Right lobe of liver (tissue), 6 donors: ENCODE data around the gene AMY2A. TPM values are rescaled to one million over a fixed set of nuclear protein-coding genes. Genes with fewer than 3 reads are reported as not detected.
"Not testable (repeated sequence)": the region's sequence is repeated elsewhere in the genome, so short reads cannot be mapped to it uniquely, and the experiment has no call there.

Experiments used
- ATAC-seq, 4 donors: fragments of 200-7000 bp; cut with Tn5 transposase; one replicate each; pipeline ENCODE4 v1.9.1; 2020; ENCODE audit warnings: mild to moderate bottlenecking in 4 of 4, moderate library complexity in 4 of 4
- DNase-seq, 3 donors: peaks; one replicate each; pipeline ENCODE4 v3.0.0-alpha.2; 2020
- H3K27ac ChIP-seq, 3 donors: fragments of 200-600 bp; one replicate each; pipeline ENCODE4 v1.8.0; 2022
- H3K27me3 ChIP-seq, 2 donors: fragments of 200-600 bp; one replicate each; pipeline ENCODE4 v1.8.0; 2022
- H3K36me3 ChIP-seq, 4 donors: fragments of 200-600 bp; sonication (generic) in 1 of 4; one replicate each; pipeline versions ENCODE4 v1.5.1 to v1.8.0; 2017 to 2022; ENCODE audit warnings: control low read depth in 1 of 4
- H3K4me1 ChIP-seq, 4 donors: fragments of 200-600 bp; sonication (generic) in 1 of 4; one replicate each; pipeline versions ENCODE4 v1.5.1 to v1.8.0; 2017 to 2022; ENCODE audit warnings: control low read depth in 1 of 4
- H3K4me3 ChIP-seq, 3 donors: fragments of 200-600 bp; one replicate each; pipeline ENCODE4 v1.8.0; 2022
- H3K9me3 ChIP-seq, 4 donors: fragments of 200-600 bp; sonication (generic) in 1 of 4; one replicate each; pipeline versions ENCODE4 v1.5.1 to v1.8.0; 2017 to 2022; ENCODE audit warnings: control low read depth in 1 of 4
- POLR2A ChIP-seq: fragments of 450-650 bp; IDR thresholded peaks from one replicate; pipeline ENCODE4 v1.6.1; 2017; ENCODE audit warnings: antibody characterized with exemption, mild to moderate bottlenecking
- WGBS: methylation state at CpG from one replicate; pipeline ENCODE4 v1.1.6; 2018; ENCODE audit warnings: low coverage, low lambda C conversion rate; ENCODE audit not compliant: insufficient coverage; ENCODE audit errors: missing lambda C conversion rate; 5-methylcytosine and 5-hydroxymethylcytosine counted together
- intact Hi-C, 2 donors: fragments of 100-400 bp; cut with DNase I; formaldehyde crosslinking; loops; one replicate each; pipeline versions ENCODE4 v1.11.2 to v1.14.1; 2022
- total RNA-seq, 6 experiments: library from RNA; depleted of rRNA in 2 of 6; stranded (reverse); fragments of >200 nt in 2 of 6; fragmentation: NEBNext Ultra II Directional in 3 of 6; extraction: Animal tissue kit (Norgen Biotek cat#: 25700) in 3 of 6; gene quantifications; one replicate each; pipeline versions ENCODE4 v1.1.0 to v1.2.4, GENCODE V29; 2016 to 2023
- TF ChIP-seq, protein P1 (sequence below), 4 donors: fragments of 200-600 bp in 3 of 4; fragments of 450-650 bp in 1 of 4; IDR thresholded peaks; one replicate each; pipeline versions ENCODE4 v1.5.1 to v1.8.0; 2016 to 2022; ENCODE audit warnings: antibody characterized with exemption in 4 of 4, mild to moderate bottlenecking in 2 of 4
- donor health status: DM: no; HTN: yes; CAD: no.
- donor health status: DM: no; HTN: no; CAD: no.
- donor health status: DM: no; HTN: no; CAD: no.
- donor health status: DM: no; HTN: yes; CAD: no.
- donor health status: DM: no; HTN: yes; CAD: no.

The AMY2A gene
- total RNA-seq, 6 experiments from 2014 or later: not detected

DNA sequence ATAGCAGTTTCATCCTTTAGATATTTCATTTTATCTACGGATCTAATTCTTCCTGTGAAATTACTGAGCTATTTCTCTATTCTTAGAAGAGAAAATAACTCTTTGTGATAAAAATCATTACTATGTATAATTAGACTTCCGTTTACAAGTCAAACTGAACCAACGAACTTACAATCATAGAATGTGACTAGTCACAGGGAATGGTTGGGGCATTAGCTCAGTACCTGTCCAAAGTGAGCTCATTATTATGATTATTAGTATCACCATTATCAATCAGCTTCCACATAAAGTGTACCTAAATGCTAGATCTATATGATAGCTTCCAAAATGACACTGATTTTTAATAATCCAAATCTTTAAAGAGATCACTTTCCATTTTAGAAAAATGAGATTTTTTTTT lies 33.3 kb upstream of the AMY2A start:
- no peaks in the 10 kb centered on the region for H3K36me3 ChIP-seq
- H3K4me3 ChIP-seq: no peak overlapping the region
- no peak for TF ChIP-seq POLR2A
- TF ChIP-seq, protein P1, sequence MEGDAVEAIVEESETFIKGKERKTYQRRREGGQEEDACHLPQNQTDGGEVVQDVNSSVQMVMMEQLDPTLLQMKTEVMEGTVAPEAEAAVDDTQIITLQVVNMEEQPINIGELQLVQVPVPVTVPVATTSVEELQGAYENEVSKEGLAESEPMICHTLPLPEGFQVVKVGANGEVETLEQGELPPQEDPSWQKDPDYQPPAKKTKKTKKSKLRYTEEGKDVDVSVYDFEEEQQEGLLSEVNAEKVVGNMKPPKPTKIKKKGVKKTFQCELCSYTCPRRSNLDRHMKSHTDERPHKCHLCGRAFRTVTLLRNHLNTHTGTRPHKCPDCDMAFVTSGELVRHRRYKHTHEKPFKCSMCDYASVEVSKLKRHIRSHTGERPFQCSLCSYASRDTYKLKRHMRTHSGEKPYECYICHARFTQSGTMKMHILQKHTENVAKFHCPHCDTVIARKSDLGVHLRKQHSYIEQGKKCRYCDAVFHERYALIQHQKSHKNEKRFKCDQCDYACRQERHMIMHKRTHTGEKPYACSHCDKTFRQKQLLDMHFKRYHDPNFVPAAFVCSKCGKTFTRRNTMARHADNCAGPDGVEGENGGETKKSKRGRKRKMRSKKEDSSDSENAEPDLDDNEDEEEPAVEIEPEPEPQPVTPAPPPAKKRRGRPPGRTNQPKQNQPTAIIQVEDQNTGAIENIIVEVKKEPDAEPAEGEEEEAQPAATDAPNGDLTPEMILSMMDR (IDR thresholded peaks at IDR 0.05): no peak
- WGBS: 68% methylated on average over 3 of the region's 3 CpGs
- no peaks in the 10 kb centered on the region for H3K27me3 ChIP-seq
- intact Hi-C loops: no loop called here
- no peak for ATAC-seq
- H3K9me3 ChIP-seq: no peaks in the 10 kb centered on the region
- H3K4me1 ChIP-seq: no peaks in the 10 kb centered on the region
- no peak for DNase-seq
- H3K27ac ChIP-seq: no peak overlapping the region

DNA sequence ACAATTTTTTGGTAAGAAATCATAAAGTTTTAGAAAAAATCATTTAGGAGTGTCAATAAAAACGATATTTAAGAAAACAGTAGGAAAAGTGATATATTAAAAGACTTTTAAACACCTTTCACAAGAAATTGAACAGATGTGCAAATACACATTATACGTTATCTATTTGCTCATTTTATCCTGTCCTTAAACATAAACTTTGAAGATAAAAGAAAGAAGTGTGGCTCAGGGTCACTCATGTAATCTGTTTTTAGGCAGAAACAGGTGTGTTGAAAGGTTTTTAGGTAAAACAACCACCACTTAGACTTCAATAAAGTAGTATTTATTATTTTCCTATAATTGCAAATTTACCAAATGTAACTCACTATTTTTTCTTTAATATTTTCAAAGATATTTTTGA lies 32.7 kb upstream of the AMY2A start:
- H3K4me1 ChIP-seq: no peaks in the 10 kb centered on the region
- H3K36me3 ChIP-seq: no peaks in the 10 kb centered on the region
- 65% methylated on average over 2 of the region's 2 CpGs for WGBS
- H3K27me3 ChIP-seq: no peaks in the 10 kb centered on the region
- no peak overlapping the region for H3K27ac ChIP-seq
- DNase-seq (no peak), ATAC-seq (no peak)
- H3K4me3 ChIP-seq: no peak overlapping the region
- no peak for TF ChIP-seq POLR2A
- TF ChIP-seq, protein P1 (IDR thresholded peaks at IDR 0.05): no peak
- no peaks in the 10 kb centered on the region for H3K9me3 ChIP-seq
- intact Hi-C loops: no loop called here

DNA sequence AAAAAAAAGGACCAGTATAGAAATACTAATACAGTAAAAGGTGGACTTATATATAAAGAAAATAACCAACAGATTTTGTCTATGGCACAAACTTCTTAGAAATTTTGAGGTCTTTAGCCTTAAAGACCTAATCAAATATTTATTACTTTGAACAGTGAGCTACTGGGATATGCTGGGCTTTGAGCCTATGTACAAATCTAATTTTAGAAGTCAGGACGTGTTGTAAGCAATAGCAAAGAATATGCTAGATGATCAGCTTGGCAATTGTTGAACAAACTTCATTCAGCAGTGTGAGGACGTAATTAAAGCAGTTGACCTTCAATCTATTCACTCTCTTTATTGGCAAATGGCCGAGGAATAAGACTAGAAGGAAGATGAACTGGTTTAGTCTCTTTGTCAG lies 14.5 kb upstream of the AMY2A start:
- H3K4me3 ChIP-seq, ATAC-seq, DNase-seq, intact Hi-C loops, H3K27ac ChIP-seq, H3K27me3 ChIP-seq, H3K36me3 ChIP-seq, H3K4me1 ChIP-seq, H3K9me3 ChIP-seq: not testable (repeated sequence)
- no CpG with 5 or more reads among the region's 3 CpGs for WGBS

DNA sequence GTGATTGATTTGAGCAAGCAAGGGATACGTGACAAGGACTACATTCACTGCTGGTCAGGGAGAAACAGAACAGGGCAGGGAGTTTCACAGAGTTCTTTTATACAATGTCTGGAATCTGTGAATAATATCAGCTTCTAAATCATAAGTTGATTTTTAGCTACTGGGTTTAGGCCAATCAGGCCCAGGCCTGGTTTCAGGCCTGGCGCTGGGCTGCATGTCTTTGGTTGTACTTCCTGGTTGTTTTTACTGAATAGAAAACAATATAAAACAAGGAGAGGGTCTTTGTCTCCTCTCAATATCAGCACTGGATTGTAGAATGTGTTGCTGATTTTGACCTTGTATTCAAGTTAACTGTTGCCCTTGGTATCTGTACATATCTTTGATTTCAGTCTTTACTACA lies 865 bp upstream of the AMY2A start:
- intact Hi-C loops: no loop called here
- ATAC-seq (no peak), DNase-seq (no peak)
- TF ChIP-seq, protein P1 (IDR thresholded peaks at IDR 0.05): no peak
- TF ChIP-seq POLR2A: no peak
- Histone ChIP-seq H3K9me3 (no peaks in the 10 kb centered on the region), H3K4me1 (no peaks in the 10 kb centered on the region), H3K36me3 (no peaks in the 10 kb centered on the region), H3K27me3 (no peaks in the 10 kb centered on the region), H3K27ac (no peak overlapping the region), H3K4me3 (no peak overlapping the region)
- WGBS: 95% methylated on average over 2 of the region's 2 CpGs

DNA sequence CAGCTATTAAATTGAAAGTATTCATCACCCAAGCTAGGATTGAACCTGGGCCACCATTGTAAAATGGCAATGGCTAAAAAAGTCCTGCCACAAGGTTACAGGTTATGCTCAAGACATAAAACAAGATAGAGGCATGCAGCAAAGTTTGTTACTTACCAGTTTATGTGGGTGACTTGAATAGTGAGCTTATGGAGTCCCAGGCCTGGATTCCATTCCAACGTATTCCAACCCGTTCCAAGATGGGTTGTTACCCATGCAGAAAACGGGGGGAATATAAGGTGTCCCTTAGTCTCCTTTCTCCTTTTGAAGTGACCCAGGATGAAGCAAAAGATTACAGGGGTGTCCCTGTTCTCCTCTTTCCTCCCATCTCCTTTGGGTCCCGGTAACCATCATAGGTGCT lies 10.2 kb downstream of the AMY2A start:
- 60% methylated on average over 1 of the region's 4 CpGs for WGBS
- DNase-seq, ATAC-seq, H3K36me3 ChIP-seq, H3K9me3 ChIP-seq, intact Hi-C loops, H3K4me1 ChIP-seq, H3K27ac ChIP-seq, H3K27me3 ChIP-seq, H3K4me3 ChIP-seq: not testable (repeated sequence)

DNA sequence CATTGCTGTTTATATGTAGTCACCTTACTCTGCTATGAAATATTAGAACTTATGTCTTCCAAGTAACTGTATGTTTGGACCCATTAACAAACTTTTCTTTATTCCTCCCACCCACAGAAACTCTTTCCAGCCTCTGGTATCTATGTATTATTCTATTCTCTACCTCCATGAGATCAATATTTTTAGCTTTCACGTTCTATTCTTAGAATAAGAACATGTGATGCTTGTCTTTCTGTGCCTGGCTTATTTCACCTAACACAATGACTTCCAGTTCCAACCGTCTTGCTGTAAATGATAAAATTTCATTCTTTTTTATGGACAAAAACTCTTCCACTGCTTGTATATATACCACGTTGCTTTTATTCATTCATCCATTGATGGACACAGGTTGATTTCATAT lies 24.0 kb downstream of the AMY2A start:
- H3K36me3 ChIP-seq, DNase-seq, H3K9me3 ChIP-seq, intact Hi-C loops, H3K27ac ChIP-seq, H3K4me3 ChIP-seq, ATAC-seq, H3K4me1 ChIP-seq, H3K27me3 ChIP-seq: not testable (repeated sequence)
- WGBS: no CpG with 5 or more reads among the region's 3 CpGs

DNA sequence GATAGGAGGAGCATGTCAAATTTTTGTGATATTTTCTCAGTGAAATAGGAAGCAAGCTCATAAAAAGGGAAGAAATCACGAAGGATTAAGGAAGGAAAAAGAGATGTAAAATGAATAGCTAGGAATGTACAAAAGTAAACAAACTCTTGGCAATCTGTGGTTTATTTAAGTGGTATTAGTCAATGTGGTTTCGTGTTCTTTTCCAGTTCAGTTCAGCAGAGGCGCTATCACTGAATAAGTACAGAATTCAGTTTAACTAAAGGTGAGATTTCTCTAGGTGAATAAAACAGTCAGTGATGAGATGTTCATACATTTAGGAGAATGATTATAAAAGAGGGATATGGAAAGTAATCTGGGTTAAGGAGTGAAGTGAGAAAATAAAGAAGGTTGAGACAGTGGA lies 26.7 kb downstream of the AMY2A start:
- H3K27me3 ChIP-seq, H3K4me3 ChIP-seq, H3K27ac ChIP-seq, ATAC-seq, intact Hi-C loops, DNase-seq, H3K9me3 ChIP-seq, H3K36me3 ChIP-seq, H3K4me1 ChIP-seq: not testable (repeated sequence)
- no CpG with 5 or more reads among the region's 3 CpGs for WGBS

DNA sequence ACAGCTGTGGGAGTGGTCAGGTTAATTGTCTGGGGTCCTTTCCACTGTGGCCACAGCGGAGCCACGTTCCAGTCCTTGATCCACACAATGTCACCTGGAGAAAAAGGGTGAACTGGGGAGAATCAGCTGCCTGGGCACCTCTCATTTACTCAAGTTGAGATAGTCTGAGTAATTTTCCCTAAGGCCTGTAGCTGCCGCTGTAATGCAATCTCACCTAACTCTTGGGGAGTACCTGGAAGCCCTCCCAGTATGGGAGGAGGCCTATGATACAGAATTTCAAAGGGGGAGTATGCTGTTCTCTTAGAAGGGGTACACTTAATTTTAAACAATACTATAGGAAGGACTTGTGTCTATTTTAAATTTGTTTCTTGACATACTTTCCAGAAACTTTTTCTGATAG lies 33.1 kb downstream of the AMY2A start:
- H3K27ac ChIP-seq, H3K4me3 ChIP-seq, H3K27me3 ChIP-seq, H3K9me3 ChIP-seq, intact Hi-C loops, H3K36me3 ChIP-seq, DNase-seq, ATAC-seq, H3K4me1 ChIP-seq: not testable (repeated sequence)
- no CpG with 5 or more reads among the region's 3 CpGs for WGBS

DNA sequence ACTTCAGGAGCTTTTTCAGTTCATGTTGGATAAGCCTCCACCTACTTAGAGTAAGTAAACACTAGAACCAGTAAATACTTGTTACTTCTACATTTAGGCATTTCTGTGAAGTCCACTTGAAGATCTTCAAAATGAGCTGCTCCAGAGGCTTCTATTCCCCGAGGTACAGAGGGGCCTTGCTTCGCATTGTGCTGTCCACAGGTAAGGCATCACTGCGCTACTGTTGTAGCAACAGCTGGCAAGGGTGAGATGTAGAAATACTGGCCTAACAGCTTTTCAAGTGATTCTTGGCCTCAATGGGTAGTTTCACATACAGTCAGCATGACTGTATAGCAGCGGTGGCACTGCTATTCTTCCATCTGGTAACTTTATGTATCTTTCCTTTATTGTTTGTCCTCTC lies 33.7 kb downstream of the AMY2A start:
- H3K36me3 ChIP-seq, ATAC-seq, DNase-seq, H3K27ac ChIP-seq, intact Hi-C loops, H3K27me3 ChIP-seq, H3K9me3 ChIP-seq, H3K4me1 ChIP-seq, H3K4me3 ChIP-seq: not testable (repeated sequence)
- WGBS: no CpG with 5 or more reads among the region's 4 CpGs
